Peyer's patch (tissue), 4 donors: ENCODE measurements around the gene MGRN1.

Source experiments
- POLR2A ChIP-seq, 2 donors: fragments of 450-650 bp; IDR thresholded peaks; one replicate each; pipeline ENCODE4 v1.5.1; 2017; ENCODE audit warnings: antibody characterized with exemption in 2 of 2, mild to moderate bottlenecking in 2 of 2, moderate library complexity in 2 of 2
- TF ChIP-seq, protein P1 (sequence below), 6 experiments: fragments of 450-650 bp in 4 of 6; fragments of 200-600 bp in 2 of 6; sonication (generic) in 1 of 6; IDR thresholded peaks; one replicate each; pipeline ENCODE4 v1.5.1; 2017 to 2019; ENCODE audit warnings: antibody characterized with exemption in 6 of 6, mild to moderate bottlenecking in 3 of 6, moderate library complexity in 1 of 6

DNA sequence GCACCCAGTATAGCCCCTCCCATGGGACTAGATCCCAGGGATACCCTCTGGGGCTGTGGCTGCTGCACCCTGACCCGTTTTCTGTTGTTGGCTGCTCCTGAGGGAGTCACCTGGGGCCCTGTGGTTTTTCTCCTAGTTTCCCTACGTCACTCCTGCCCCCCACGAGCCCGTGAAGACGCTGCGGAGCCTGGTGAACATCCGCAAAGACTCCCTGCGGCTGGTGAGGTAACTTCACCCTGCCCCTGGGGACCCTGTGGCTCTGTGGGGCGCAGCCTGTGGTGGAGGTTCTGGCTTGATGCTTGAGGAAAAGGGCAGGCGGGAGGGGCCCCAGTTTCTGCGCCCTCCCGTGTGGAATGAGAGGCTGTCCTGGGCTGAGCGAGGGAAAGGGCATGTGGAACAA is 27.2 kb downstream of the MGRN1 start:
- TF ChIP-seq, protein P1, sequence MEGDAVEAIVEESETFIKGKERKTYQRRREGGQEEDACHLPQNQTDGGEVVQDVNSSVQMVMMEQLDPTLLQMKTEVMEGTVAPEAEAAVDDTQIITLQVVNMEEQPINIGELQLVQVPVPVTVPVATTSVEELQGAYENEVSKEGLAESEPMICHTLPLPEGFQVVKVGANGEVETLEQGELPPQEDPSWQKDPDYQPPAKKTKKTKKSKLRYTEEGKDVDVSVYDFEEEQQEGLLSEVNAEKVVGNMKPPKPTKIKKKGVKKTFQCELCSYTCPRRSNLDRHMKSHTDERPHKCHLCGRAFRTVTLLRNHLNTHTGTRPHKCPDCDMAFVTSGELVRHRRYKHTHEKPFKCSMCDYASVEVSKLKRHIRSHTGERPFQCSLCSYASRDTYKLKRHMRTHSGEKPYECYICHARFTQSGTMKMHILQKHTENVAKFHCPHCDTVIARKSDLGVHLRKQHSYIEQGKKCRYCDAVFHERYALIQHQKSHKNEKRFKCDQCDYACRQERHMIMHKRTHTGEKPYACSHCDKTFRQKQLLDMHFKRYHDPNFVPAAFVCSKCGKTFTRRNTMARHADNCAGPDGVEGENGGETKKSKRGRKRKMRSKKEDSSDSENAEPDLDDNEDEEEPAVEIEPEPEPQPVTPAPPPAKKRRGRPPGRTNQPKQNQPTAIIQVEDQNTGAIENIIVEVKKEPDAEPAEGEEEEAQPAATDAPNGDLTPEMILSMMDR (IDR thresholded peaks at IDR 0.05): no peak
- no peak for TF ChIP-seq POLR2A (IDR thresholded peaks at IDR 0.05)
